Cardiac fibroblast (primary cell): ENCODE measurements around the gene UNC13C.

ENCODE experiments used
- DNase-seq, 2 donors: peaks; one replicate each; pipeline versions ENCODE4 v3.0.0 to v3.0.0-alpha.2; 2010; ENCODE audit warnings: low read depth in 2 of 2
- H3K4me3 ChIP-seq, 2 donors: replicated peaks in 1 of 2; 1 replicate in 1 of 2; 2 replicates in 1 of 2; pipeline ENCODE4 v1.5.1; 2011; ENCODE audit warnings: low read depth in 2 of 2, low read length in 2 of 2, mild to moderate bottlenecking in 2 of 2, moderate library complexity in 1 of 2
- CTCF ChIP-seq: IDR thresholded peaks from one replicate; pipeline ENCODE4 v1.5.1; 2011; ENCODE audit warnings: low read depth, mild to moderate bottlenecking, low read length, inconsistent platforms

Gene UNC13C

GRCh38 chr15:54582863-54583643 is 604.8 kb downstream of the UNC13C start:
- no peak for DNase-seq
- TF ChIP-seq CTCF, result no peak
- no peak overlapping the region for H3K4me3 ChIP-seq

- no peak for DNase-seq
- no peak overlapping the region for H3K4me3 ChIP-seq
- no peak for TF ChIP-seq CTCF
Observed at GRCh38 chr15:54585063-54585462, 606.8 kb downstream of the UNC13C start.

GRCh38 chr15:54594115-54594514 is 615.9 kb downstream of the UNC13C start:
- TF ChIP-seq CTCF, result no peak
- H3K4me3 ChIP-seq, result no peak overlapping the region
- DNase-seq, result no peak

- no peak for DNase-seq
- no peak overlapping the region for H3K4me3 ChIP-seq
- no peak for TF ChIP-seq CTCF
Observed at GRCh38 chr15:54599386-54599785, 621.1 kb downstream of the UNC13C start.

GRCh38 chr15:54605043-54605442 is 626.8 kb downstream of the UNC13C start:
- TF ChIP-seq CTCF, result no peak
- DNase-seq, result no peak

GRCh38 chr15:54605556-54605955 is 627.3 kb downstream of the UNC13C start:
- no peak overlapping the region for H3K4me3 ChIP-seq
- DNase-seq, result no peak
- no peak for TF ChIP-seq CTCF

More at GRCh38 chr15:54605043-54605442, 626.8 kb downstream of the UNC13C start:
- H3K4me3 ChIP-seq, result no peak overlapping the region
